ENCODE measurements around the gene ACADL.

The ACADL gene

DNA sequence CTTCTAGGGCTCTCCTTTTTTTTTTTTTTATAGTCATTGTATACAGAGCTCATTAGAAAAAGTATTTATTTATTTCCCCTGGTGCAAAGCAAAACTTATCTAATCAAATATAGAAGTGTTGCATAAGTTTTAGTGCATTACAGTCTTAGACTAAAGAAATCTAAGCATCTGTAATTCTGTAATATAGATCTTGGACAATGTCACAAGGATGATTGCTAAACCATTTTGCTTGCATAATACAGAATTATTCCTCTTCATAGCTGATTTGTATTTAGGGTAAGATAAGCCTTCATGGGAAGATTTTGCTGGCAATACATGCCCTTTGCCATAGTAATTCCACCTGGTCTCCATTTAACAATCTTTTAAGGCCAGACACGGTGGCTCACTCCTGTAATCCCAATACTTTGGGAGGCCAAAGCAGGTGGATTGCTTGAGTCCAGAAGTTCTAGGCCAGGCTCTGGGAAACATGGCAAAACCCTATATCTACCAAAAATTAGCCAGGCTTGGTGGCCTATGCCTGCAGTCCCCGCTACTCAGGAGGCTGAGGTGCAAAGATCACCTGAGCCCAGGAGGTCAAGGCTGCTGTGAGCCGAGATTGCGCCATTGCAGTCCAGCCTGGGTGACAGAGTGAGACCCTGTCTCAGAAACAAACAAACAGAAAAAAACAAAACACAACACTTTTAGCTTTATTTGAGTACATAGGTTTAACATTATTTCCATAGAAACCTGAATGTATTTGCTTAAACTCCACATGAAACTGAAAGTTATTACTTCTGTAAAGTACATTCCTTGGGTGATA lies 2.2 kb upstream of the ACADL start:
- no peak for TF ChIP-seq GATA3 (IDR thresholded peaks at IDR 0.05; ENCODE audit: low read depth, low read length)
- no peak for TF ChIP-seq GATA2 (IDR thresholded peaks at IDR 0.05; ENCODE audit: low read depth, low read length)

- TF ChIP-seq GATA2 (IDR thresholded peaks at IDR 0.05; ENCODE audit: low read depth, low read length) (no peak), GATA3 (IDR thresholded peaks at IDR 0.05; ENCODE audit: low read depth, low read length) (no peak)
These were observed 976 bp upstream of the ACADL start for GRCh38 chr2:210226223-210226622.

GRCh38 chr2:210224591-210224940 lies 681 bp downstream of the ACADL start:
- TF ChIP-seq GATA3 (IDR thresholded peaks at IDR 0.05; ENCODE audit: low read depth, low read length) = no peak
- no peak for TF ChIP-seq GATA2 (IDR thresholded peaks at IDR 0.05; ENCODE audit: low read depth, low read length)

GRCh38 chr2:210215120-210215519 lies 10.1 kb downstream of the ACADL start:
- TF ChIP-seq GATA2 (IDR thresholded peaks at IDR 0.05; ENCODE audit: low read depth, low read length) = no peak
- no peak for TF ChIP-seq GATA3 (IDR thresholded peaks at IDR 0.05; ENCODE audit: low read depth, low read length)

DNA sequence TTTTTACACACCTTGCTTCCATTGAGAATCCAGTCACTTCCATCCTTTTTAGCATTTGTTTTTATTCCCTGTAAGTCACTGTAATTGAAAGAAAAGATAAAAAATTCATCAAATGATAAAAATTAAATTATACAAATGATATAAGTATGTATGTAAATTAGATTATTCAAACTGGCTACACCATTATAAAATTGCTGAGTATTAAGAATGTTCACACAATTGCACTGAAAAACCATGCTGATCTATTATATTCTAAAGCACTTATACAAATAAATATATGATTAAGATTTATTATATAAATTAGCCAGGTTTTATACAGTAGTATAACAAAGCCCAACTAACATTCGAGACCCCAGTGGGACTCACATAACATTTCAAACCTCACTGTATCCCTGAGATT lies 15.1 kb downstream of the ACADL start:
- TF ChIP-seq GATA2 (IDR thresholded peaks at IDR 0.05; ENCODE audit: low read depth, low read length) = no peak
- no peak for TF ChIP-seq GATA3 (IDR thresholded peaks at IDR 0.05; ENCODE audit: low read depth, low read length)

DNA sequence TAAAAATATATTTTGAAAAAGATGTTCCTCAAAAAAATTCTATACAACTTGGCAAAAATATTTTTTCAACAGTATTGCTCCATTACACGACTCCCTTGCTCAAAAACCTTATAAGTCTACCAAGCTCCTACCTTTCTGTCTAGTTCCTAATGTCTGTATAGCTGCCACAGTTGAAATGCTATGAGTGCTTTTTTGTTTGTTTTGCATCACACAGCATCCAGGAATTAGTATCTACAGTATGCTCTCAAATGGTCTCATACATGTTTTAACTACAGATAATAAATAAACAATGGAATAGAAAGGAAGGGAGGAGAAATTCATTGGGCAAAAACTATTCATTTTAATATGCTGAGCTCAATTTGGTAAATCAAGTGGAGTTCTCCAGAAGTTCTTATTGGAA lies 17.3 kb downstream of the ACADL start:
- no peak for TF ChIP-seq GATA3 (IDR thresholded peaks at IDR 0.05; ENCODE audit: low read depth, low read length)
- no peak for TF ChIP-seq GATA2 (IDR thresholded peaks at IDR 0.05; ENCODE audit: low read depth, low read length)

GRCh38 chr2:210203558-210203957 lies 21.7 kb downstream of the ACADL start:
- TF ChIP-seq GATA2 (IDR thresholded peaks at IDR 0.05; ENCODE audit: low read depth, low read length) = no peak
- TF ChIP-seq GATA3 (IDR thresholded peaks at IDR 0.05; ENCODE audit: low read depth, low read length) = no peak

DNA sequence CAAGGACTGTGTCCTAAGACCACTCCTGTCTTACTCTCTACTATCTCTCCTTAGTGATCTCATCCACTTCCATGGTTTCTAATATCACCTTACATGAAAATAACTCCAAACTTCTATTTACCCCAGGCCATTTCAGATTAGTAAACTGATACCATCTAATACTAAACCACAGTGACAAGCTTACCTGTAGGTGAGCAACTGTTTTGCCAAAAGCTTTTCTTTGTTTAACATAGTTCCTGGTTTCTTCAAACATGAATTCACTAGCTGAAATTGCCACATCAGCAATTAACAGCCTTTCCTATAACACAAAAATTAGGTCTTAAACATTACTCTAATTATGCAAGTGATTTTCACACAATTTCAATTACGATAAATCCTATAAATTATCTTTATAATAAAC lies 22.1 kb downstream of the ACADL start:
- TF ChIP-seq GATA2 (IDR thresholded peaks at IDR 0.05; ENCODE audit: low read depth, low read length) = no peak
- TF ChIP-seq GATA3 (IDR thresholded peaks at IDR 0.05; ENCODE audit: low read depth, low read length) = no peak

DNA sequence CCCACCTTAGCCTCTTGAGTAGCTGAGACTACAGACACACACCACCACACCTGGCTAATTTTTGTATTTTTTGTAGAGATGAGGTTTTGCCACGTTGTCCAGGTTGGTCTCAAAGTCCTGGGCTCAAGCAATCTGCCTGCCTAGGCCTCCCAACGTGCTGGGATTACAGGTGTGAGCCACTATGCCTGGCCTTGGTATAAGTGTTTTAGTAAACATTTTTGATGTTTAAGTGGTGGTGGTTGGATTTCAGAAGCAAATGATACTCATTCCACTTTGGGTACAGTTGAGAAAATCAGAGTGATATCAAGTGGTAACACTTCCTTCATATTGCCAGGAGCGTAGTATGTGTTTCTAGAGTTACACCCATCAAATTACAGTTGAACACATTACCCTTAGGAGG lies 25.4 kb downstream of the ACADL start:
- TF ChIP-seq GATA3 (IDR thresholded peaks at IDR 0.05; ENCODE audit: low read depth, low read length) (no peak), GATA2 (IDR thresholded peaks at IDR 0.05; ENCODE audit: low read depth, low read length) (no peak)

DNA sequence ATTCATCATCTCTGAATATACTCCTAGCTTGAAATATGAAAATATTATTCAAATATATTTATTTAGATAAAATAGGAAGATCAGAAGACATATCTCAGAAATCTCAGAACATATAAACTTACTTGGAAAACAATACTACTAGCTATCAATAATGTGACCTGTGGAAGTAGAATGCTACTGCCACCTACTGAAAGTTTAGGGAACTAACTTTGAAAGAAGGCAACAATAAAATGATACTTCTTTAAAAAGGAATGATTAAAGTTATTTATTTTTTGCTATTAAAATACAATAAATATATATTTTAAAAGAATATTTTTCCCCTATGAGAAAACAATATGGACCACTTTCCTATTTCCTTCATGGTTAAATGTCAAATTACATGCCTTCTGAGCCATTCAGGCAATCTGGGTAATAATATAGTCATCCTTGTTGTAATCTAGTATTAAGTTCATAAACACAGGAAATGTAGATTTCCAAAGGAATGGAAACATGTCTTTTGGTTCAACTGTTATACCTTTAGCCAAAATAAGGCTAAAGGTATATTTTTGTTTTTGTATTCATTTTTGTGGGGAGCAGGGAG lies 26.0 kb downstream of the ACADL start:
- TF ChIP-seq GATA3 (IDR thresholded peaks at IDR 0.05; ENCODE audit: low read depth, low read length) (no peak), GATA2 (IDR thresholded peaks at IDR 0.05; ENCODE audit: low read depth, low read length) (no peak)

DNA sequence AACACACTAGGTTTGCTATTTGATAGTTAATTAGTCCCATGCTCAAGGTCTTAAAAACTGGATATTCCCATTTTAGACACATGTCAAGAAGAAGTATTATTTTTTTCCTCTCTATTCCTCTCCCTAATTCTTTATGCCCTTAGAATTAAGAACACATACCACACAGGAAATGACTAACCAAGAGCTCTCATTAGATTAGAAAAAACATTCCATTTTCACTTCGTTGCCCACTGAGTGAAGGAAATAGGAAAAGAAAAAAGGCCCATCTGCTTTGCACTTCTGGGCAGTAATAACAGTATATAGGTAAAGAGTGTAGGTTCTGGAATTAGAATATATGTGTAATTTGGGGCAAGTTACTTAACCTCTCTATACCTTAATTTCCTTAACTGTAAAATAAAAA lies 26.9 kb downstream of the ACADL start:
- TF ChIP-seq GATA2 (IDR thresholded peaks at IDR 0.05; ENCODE audit: low read depth, low read length) (no peak), GATA3 (IDR thresholded peaks at IDR 0.05; ENCODE audit: low read depth, low read length) (no peak)

- no peak for TF ChIP-seq GATA3 (IDR thresholded peaks at IDR 0.05; ENCODE audit: low read depth, low read length)
- no peak for TF ChIP-seq GATA2 (IDR thresholded peaks at IDR 0.05; ENCODE audit: low read depth, low read length)
These were observed 27.5 kb downstream of the ACADL start for GRCh38 chr2:210197720-210198119.

DNA sequence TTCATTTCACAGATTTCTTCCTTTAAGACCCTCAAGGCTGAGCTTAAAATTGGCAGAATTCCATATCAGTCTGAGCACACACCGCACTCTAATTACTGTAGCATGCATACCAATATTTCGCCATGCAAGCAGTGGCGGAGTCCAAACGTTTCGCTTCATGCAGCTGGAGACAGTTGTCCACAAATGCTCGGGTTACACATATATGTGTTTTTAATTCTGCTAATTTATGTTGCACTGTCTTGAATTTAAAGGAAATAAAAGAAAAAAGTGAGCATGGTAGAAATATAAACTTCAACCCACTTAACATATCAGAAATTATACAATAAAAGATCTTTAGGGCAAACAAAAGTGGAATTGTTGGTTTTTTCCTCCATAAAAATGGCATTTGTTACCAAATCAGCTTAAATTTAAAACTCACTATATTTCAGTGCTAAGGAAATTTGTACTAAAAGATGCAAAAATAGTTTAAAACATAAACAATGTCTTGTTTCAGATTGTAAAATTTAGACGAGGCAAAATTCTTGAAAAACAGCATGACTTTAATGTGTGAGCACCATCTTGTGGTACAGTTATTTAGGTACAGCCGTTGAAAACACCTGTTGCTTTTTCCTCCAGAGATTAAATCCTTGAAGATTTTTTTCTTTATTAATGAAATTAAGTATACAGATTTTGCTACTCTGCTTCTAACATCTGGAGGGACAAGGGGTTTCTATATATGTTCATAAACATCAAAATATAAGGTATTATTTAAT lies 30.0 kb downstream of the ACADL start:
- TF ChIP-seq GATA2 (IDR thresholded peaks at IDR 0.05; ENCODE audit: low read depth, low read length) (no peak), GATA3 (IDR thresholded peaks at IDR 0.05; ENCODE audit: low read depth, low read length) (no peak)

GRCh38 chr2:210190345-210190744 lies 34.9 kb downstream of the ACADL start:
- TF ChIP-seq GATA3 (IDR thresholded peaks at IDR 0.05; ENCODE audit: low read depth, low read length) (no peak), GATA2 (IDR thresholded peaks at IDR 0.05; ENCODE audit: low read depth, low read length) (no peak)

All from SH-SY5Y (cell line).